ENCODE measurements around the gene C3orf52. TPM values are rescaled to one million over a fixed set of nuclear protein-coding genes. Genes with fewer than 3 reads are reported as not detected.

The C3orf52 gene
- total RNA-seq, 1 experiment from 2014 or later = 12.6 TPM

DNA sequence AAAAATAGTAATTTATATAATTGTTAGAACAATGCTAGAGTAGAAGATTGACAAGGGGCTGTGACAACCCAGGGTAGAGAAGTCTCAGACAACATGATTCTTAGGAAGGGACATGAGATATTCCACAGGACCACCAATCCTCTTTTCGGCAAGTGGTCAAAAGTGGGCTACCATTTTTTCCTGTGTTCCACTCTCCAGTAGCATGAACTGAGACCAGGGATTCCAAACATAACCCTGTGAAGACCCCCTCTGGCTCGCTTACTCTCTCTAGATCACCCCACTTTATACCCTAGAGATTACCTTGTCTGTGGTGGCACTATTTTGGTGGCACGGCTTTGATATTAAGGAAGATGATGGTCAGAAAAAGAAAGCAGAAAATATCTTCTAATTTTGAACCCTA, 45.9 kb downstream of the C3orf52 start:
- ATAC-seq = no peak
- ChIA-PET POLR2A (no interaction called here), CTCF (interaction anchor here (1.1 kb wide), 1 partner anchor 21 kb away, joined by 3 read pairs; no protein-coding TSS in a partner anchor)

DNA sequence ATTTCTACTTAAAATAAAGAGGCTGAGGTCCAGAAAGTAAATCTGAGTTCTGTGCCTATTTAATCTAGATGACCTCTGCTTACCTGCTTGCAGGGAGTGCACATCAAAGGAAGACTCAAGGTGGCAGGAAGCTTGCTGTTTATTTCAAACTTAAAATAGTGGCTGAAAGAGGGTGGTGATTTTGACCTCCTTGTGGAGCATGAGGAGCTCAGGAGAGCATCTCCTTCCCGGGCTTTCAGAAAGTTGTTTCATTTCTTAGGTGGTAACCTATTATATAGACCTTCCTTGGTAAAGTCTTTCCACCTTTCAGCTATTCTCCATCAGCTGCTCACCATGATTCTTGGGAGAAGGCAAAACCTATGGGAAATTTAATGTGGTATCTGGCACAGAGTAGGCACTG, 46.4 kb downstream of the C3orf52 start:
- BruUV-seq (replicated peaks) = no TSS peak
- intact Hi-C loops (cut with micrococcal nuclease; ENCODE audit: unreplicated experiment) = no loop called here
- CTCF ChIA-PET = interaction anchor here (1.1 kb wide), 1 partner anchor 21 kb away, joined by 3 read pairs; no protein-coding TSS in a partner anchor
- no peak overlapping the region for H3K4me3 ChIP-seq (ENCODE audit: low read depth in 2 of 2, low read length in 2 of 2)
- no peak for DNase-seq (ENCODE audit: low read depth, low spot score)
- ATAC-seq = no peak
- H3K27ac ChIP-seq (ENCODE audit: low read length) = no peak overlapping the region
- no peaks in the 10 kb centered on the region for H3K4me1 ChIP-seq (ENCODE audit: control insufficient read depth, insufficient read depth, low read length)
- POLR2A ChIA-PET = no interaction called here
- in situ Hi-C loops (cut with HindIII; ENCODE audit: low pct_unique_long_range_greater_than_20kb, low sequenced_read_pairs) = no loop called here
- no peaks in the 10 kb centered on the region for H3K9me3 ChIP-seq (ENCODE audit: control insufficient read depth, insufficient read depth, low read depth, low read length)
- no peaks in the 10 kb centered on the region; the same call in 1 of the 2 replicates for H3K27me3 ChIP-seq (ENCODE audit: control insufficient read depth, insufficient read depth, low read length)
- TF ChIP-seq, protein P1, sequence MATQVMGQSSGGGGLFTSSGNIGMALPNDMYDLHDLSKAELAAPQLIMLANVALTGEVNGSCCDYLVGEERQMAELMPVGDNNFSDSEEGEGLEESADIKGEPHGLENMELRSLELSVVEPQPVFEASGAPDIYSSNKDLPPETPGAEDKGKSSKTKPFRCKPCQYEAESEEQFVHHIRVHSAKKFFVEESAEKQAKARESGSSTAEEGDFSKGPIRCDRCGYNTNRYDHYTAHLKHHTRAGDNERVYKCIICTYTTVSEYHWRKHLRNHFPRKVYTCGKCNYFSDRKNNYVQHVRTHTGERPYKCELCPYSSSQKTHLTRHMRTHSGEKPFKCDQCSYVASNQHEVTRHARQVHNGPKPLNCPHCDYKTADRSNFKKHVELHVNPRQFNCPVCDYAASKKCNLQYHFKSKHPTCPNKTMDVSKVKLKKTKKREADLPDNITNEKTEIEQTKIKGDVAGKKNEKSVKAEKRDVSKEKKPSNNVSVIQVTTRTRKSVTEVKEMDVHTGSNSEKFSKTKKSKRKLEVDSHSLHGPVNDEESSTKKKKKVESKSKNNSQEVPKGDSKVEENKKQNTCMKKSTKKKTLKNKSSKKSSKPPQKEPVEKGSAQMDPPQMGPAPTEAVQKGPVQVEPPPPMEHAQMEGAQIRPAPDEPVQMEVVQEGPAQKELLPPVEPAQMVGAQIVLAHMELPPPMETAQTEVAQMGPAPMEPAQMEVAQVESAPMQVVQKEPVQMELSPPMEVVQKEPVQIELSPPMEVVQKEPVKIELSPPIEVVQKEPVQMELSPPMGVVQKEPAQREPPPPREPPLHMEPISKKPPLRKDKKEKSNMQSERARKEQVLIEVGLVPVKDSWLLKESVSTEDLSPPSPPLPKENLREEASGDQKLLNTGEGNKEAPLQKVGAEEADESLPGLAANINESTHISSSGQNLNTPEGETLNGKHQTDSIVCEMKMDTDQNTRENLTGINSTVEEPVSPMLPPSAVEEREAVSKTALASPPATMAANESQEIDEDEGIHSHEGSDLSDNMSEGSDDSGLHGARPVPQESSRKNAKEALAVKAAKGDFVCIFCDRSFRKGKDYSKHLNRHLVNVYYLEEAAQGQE (IDR thresholded peaks at IDR 0.05; ENCODE audit: insufficient read depth in 1 of 2, low read depth in 2 of 2, low read length in 1 of 2) = no peak
- no peak for TF ChIP-seq POLR2AphosphoS5 (IDR thresholded peaks at IDR 0.05; ENCODE audit: low read depth, low read length)
- no peak for TF ChIP-seq TCF7L2 (IDR thresholded peaks at IDR 0.05; ENCODE audit: low read depth, low read length)
- TF ChIP-seq SIN3A (IDR thresholded peaks at IDR 0.05; ENCODE audit: borderline replicate concordance, insufficient read depth, low read depth, low read length) = no peak
- TF ChIP-seq, protein P2, sequence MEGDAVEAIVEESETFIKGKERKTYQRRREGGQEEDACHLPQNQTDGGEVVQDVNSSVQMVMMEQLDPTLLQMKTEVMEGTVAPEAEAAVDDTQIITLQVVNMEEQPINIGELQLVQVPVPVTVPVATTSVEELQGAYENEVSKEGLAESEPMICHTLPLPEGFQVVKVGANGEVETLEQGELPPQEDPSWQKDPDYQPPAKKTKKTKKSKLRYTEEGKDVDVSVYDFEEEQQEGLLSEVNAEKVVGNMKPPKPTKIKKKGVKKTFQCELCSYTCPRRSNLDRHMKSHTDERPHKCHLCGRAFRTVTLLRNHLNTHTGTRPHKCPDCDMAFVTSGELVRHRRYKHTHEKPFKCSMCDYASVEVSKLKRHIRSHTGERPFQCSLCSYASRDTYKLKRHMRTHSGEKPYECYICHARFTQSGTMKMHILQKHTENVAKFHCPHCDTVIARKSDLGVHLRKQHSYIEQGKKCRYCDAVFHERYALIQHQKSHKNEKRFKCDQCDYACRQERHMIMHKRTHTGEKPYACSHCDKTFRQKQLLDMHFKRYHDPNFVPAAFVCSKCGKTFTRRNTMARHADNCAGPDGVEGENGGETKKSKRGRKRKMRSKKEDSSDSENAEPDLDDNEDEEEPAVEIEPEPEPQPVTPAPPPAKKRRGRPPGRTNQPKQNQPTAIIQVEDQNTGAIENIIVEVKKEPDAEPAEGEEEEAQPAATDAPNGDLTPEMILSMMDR (IDR thresholded peaks at IDR 0.05) = no peak
- H3K36me3 ChIP-seq (ENCODE audit: control insufficient read depth, insufficient read depth, low read length) = no peaks in the 10 kb centered on the region

More for the DNA sequence above, 45.9 kb downstream of the C3orf52 start:
- in situ Hi-C loops (cut with HindIII; ENCODE audit: low pct_unique_long_range_greater_than_20kb, low sequenced_read_pairs) = no loop called here
- Histone ChIP-seq H3K36me3 (ENCODE audit: control insufficient read depth, insufficient read depth, low read length) (no peaks in the 10 kb centered on the region), H3K27me3 (ENCODE audit: control insufficient read depth, insufficient read depth, low read length) (no peaks in the 10 kb centered on the region), H3K4me1 (ENCODE audit: control insufficient read depth, insufficient read depth, low read length) (no peaks in the 10 kb centered on the region), H3K27ac (ENCODE audit: low read length) (no peak overlapping the region), H3K9me3 (ENCODE audit: control insufficient read depth, insufficient read depth, low read depth, low read length) (no peaks in the 10 kb centered on the region), H3K4me3 (ENCODE audit: low read depth in 2 of 2, low read length in 2 of 2) (no peak overlapping the region)
- no peak for TF ChIP-seq TCF7L2 (IDR thresholded peaks at IDR 0.05; ENCODE audit: low read depth, low read length)
- TF ChIP-seq POLR2AphosphoS5 (IDR thresholded peaks at IDR 0.05; ENCODE audit: low read depth, low read length) = no peak
- TF ChIP-seq, protein P1 (IDR thresholded peaks at IDR 0.05; ENCODE audit: insufficient read depth in 1 of 2, low read depth in 2 of 2, low read length in 1 of 2) = no peak
- no peak for TF ChIP-seq SIN3A (IDR thresholded peaks at IDR 0.05; ENCODE audit: borderline replicate concordance, insufficient read depth, low read depth, low read length)
- TF ChIP-seq, protein P2 (IDR thresholded peaks at IDR 0.05) = no peak
- intact Hi-C loops (cut with micrococcal nuclease; ENCODE audit: unreplicated experiment) = no loop called here
- no peak for DNase-seq (ENCODE audit: low read depth, low spot score)
- no TSS peak for BruUV-seq (replicated peaks)

Data from Panc1 (cell line).